NK-92 treated with Interleukin-12 subunit alpha and Interleukin-12 subunit beta, amount 100 ng/mL, for 24 hours (cell line): Measurements from ENCODE around the gene LIMS2.

ENCODE experiments used
- DNase-seq: peaks from one replicate; lab custom pipeline; 2025; lab: John Stamatoyannopoulos, UW

Gene LIMS2

DNA sequence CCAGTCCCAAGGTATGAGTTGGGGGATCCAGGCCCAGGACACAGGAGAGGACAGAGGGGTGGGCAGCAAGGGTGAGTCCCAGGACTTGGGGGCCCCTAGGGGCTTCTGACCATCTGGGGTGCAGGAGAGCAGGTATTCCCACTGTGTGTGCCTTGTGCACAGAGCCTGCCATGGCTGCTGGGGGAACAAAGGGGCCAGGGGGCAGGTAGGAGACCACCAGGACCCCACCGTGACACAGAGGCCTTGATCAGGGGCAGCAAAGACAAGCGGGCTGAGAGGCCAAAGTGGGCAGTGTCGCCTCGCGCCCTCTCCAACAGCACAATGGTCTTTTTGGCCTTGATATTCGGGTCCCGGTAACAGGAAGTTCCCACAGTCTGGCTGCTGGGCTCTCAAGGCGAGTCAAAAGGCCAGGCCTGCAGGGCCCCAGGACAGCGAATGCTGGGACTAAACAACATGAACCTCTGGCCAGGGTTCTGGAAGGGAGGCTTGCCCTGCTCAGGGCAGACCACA, 41.7 kb downstream of the LIMS2 start:
- DNase-seq = no peak

DNA sequence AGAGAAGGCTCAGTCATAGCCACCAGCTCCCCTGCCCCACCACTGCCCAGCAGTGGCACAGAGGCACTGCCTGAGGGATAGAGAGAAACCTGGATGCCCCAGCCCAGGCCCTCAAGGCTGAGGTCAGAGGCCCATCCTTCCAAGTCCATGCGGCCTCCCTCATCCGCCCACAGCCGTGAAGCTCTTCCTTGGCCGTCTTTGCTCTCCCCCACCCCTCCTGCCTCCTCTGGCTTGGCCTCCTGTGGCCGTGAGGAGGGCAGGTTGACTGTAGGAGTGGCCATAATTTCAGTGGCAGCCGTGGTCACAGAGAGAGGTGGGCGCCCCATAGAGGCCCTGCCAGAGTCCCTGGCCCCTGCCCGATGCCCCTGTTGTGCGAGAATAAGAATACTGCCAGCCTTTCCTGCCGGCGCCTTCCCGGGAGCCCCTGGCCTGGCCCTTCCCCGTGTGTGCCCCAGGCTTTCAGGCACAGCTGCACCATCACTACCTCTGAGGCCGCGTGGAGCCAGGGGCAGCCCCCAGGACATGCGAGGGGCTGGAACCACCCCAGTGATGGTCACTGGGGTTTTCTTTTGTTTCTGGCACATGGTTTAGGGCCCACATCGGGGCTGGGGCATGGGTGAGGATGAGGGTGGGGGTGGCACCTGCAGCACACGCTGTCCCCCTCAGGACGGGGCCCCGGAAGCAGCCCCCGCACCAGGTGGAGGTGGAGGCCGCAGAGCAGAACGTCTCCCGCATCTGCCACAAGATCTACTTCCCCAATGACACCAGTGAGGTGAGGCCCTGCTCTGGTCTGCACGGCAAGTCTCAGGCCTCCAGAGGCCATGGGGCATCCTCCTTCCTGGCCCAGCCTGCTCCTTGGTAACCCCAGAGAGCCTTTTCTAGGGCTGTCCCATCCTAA, 42.5 kb downstream of the LIMS2 start:
- DNase-seq = no peak

DNA sequence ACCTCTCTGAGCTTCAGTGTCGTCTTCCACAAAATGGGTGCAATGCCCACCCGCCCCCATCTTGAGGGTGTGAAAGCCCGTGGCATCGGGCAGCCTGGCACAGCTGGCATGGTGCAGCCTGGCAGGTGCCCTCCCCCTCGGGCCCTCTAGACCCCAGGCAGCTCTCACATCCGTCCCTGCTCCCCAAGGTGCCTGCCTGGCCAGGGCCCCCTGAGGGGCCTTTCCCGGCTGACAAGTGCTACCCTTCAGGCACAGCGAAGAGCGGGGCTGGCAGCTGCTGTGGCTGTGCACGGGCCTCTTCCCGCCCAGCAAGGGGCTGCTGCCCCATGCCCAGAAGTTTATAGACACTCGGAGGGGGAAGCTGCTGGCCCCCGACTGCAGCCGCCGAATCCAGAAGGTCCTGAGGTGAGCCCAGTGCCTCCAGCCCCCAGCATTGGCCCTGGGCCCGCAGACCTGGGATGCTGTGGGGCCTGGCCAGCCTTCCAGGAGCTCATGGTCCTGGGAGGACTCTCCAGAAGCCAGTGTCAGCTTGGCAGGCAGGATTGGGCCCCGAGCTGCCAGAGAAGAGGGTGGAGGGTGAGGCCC, 43.2 kb downstream of the LIMS2 start:
- no peak for DNase-seq

DNA sequence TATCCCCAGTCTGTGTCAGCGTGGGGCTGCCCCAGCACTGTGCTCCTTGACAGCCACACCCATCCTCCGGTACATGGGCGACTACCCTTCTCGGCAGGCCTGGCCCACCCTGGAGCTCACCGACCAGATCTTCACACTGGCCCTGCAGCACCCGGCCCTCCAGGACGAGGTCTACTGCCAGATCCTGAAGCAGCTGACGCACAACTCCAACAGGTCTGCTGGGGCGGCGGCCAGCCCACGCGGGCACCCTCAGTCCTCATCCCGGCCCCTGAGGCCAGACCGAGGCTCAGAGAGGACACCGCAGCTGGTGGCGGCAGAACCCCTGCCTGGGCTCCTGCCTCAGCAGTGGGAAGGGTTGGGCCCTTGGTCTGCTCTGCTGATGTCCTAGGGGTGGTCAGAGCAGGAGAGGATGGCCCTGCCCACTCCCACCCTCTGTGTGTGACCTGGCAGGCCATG, 43.8 kb downstream of the LIMS2 start:
- no peak for DNase-seq

DNA sequence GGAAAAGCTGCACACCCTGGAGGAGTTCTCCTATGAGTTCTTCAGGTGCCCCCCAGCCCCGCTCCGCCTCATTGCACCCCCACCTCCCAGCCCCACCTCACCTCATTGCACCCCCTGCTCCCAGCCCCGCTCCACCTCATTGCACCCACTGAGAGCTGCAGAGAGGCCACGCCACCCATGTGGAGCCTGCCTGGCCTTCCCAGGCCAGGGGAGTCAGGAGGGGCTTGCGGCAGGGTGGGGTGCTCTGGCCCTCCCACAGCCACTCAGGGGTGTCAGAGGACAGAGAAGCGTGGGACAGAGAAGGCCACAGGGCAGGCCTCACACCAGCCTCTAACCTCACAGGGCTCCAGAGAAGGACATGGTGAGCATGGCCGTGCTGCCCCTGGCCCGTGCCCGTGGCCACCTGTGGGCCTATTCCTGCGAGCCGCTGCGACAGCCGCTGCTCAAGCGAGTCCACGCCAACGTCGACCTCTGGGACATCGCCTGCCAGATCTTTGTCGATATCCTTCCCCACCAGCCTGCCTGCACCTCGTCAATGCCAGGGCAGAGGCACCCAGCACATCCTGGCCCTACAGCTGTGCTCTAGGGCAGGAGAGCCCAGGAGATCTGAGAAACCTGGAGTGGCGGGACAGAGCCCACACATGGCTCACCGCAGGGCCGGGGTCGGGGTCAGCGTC, 44.3 kb downstream of the LIMS2 start:
- DNase-seq = no peak

DNA sequence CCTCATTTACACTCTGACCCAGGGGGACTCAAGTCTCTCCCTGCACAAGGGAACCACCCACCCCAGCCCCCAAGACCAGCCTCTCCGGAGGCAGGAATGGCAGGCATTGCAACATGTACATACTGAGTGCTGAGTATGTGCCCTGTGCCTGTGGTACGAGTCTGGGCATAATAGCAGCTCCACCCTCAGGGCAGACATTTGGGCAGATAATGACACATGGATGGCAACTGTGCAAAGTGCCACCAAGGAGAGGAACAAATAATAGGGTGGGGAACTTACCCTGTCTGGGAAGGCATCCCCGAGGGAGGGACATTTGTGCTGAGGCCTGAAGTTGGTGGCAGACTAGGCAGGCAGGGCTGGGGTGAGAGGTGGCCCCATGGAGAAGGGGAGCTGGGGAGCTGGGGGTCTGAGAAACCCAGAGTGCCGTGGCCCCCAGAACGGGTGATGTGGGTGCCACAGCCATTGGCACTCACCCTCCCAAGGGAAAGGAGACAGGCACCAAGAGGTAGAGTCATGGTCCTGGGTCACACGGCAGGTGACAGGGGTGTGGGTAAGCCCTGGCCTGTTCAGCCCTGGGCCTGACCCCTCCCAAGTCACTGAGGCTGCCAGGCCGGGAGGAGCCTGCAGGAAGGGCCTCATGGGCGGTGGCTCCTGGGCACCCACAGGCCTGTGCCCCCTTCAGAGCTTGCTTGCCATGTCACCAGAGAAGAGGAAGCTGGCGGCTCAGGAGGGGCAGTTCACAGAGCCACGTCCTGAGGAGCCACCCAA, 45.0 kb downstream of the LIMS2 start:
- no peak for DNase-seq

DNA sequence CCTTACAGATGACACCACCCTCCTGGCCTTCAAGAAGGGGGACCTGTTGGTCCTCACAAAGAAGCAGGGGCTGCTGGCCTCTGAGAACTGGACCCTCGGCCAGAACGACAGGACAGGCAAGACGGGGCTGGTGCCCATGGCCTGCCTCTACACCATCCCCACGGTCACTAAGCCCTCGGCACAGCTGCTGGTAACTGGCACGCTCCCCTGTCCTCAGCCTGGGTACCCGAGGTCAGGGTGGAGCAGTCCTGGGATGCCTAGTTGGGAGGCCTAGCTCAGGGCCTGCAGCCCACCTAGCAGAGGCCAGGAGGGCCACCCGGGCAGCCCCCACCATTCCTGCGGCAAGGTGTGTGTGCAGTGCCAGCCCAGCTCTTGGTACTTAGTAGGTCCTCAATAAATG, 45.7 kb downstream of the LIMS2 start:
- DNase-seq = no peak

DNA sequence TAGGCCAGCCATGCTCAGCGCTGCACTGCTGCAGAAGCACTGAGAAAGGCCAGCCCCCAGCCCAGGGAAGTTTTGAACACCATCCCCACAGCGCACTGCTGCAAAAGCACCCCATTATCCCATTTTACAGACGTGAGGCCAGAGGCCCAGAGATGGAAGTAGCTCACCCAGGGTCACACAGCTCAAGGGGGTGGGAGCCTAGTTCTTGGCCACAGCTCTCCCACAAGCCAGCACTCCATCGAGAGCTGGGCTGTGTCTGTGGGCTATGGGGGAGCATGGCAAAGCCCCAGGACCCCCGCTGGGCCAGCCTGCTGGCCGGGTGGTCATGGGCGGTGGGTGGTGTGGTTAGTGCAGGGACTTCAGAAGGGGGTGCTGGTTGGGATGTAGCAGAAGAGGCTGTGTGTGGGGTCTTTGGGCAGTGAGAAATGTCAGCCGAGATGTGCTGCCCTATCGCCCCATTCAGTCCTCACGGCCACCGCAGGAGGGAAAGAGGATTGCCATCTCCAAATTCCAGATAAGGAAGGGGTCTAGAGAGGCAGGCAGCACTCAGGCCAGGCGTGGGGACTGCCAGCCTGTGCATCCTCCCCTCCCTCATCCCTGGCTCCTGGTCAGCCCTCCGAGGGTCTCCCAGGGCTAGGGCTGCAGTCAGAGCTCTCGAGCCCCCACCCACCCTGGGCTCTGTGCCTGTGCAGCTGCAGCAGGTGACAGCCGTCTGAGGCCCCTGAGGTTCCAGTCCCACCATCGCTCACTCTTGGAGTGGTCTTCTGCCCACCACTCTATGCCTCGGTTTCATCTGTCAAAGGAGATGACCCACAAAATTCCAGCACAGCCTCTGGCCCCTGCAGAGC, 46.3 kb downstream of the LIMS2 start:
- DNase-seq = no peak

DNA sequence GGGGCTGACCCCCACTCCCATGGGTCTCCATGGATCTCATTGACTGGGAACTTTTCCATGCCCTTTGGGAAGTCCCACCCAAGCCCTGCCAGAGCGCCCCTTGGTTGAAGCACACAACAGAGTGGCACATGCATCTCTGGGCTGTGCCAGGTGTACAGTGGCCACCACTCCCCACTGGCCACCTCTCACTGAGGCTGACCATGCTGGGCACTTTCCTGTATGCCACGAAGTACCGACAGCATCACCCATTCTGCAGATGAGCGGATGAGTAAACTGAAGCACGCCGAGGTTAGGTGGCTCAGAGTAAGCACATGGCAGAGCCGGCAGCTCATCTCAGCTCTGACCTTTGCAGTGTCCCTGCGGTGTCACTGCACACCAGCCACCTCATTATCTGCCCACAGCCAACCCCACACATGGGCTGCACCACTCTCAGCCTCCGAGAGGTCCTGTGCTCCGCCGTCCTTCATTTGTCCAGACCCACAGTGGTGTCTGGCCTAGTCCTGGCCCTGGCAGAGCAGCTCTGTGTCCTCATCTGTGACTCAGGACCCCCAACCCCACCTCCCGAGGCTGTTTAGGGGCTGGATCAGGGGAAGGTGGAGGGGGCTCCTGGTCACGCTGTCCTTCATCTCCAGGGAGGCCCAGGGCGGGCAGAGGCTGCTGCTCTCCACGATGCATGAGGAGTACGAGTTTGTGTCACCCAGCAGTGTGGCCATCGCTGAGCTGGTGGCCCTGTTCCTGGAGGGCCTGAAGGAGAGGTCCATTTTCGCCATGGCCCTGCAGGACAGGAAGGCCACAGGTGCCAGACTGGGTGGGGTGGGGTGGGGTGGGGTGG, 47.4 kb downstream of the LIMS2 start:
- no peak for DNase-seq

DNA sequence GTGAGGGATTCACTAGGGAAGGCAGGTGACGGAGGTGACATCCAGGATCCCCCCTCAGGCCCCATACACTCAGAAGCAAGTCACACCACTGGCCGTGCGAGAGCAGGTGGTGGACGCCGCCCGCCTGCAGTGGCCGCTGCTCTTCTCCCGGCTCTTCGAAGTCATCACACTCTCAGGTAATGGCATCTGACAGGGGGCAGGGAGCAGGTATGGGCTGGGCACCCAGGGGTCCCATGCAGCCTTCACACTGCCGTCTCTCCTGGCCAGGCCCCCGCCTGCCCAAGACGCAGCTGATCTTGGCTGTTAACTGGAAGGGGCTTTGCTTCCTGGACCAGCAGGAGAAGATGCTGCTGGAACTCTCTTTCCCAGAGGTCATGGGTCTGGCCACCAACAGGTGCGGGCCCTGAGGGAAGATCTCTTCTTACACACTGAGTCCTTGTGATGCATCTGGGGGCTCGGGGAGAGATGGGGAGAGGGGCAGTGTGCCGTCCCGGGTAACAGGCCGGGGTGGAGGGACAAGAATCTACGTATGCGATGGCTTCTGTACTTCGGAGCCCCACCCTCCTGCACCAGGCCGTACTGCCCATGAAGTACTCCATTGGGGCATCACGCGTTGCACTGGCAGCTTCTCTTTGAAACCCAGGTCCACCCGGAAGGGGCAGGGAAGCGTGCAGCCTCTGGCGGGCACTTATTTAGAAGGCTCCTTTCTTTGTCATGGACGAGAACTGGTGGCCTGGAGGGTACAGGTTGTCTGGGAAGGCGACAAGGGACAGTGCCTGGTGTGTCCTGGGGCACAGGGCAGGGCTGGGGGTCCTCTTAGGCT, 48.2 kb downstream of the LIMS2 start:
- no peak for DNase-seq

DNA sequence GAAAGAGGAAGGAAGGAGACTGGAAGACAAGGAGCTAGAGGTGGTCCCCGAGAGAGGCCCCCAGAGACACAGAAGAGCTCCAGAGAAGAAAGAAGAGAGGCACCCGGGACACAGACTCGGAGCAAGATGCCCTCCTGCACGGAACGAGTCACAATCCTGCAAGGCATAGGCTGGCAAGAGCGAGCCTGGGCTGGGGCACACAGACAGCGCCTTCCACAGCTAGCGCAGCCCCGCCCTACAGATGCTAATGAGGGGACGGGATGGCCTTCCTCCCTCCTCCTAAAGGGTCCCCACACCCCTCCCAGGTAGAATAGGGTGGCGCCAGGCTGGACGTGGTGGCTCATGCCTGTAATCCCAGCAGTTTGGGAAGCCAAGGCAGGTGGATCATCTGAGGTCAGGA, 49.2 kb downstream of the LIMS2 start:
- no peak for DNase-seq

DNA sequence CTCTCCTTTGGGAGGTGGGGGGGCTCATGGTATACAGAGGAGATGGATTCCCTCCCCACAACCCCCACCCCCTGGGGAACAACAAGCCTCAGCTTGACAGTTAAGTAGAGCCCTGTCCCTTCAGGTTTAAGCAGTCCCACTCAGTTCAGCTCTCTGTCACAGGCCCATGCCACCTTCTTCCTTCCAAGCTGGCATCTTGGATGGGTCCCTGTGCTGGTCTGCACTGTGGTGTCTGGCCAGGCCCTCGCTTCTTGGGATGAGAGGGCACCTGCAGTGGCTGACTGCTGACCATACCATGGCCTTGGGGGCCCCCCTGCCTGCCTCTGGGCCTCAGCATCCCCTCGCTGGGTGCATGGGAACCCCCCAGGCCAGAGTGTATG, 49.8 kb downstream of the LIMS2 start:
- DNase-seq = no peak

DNA sequence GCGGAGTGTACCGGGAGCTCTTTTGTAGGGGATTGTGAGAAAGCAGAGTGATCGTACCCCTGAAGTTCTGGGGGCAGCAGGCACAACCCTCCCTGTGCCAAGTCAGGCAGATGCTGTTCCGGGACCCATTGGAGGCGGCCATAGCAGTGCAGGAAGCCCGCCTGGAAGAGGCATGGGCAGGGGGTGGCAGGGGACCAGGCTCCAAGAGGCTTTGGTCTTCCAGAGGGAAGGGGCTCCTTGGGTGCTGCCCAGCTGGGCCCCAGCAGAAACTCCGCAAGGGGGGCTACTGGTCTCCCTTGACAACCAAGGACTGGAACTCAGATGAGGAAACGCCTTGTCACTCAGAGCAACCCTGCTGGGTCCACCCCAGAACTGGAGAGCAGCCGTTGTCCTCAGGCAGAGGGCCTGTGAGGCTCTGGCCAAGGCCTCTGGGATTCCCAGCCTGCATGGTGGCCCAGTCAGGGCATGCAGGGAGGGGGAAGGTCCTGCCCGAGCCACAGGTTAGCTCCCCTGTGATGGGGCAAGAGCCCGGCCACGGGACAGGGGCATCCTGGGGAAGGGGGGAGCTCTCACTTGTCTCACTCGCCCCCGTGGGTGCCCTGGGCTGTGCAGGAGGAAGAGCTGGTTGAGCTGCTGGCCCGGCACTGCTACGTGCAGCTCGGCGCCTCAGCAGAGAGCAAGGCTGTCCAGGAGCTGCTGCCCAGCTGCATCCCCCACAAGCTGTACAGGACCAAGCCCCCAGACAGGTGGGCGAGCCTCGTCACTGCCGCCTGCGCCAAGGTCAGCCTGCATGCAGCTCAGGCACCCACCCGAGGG, 50.4 kb downstream of the LIMS2 start:
- no peak for DNase-seq

DNA sequence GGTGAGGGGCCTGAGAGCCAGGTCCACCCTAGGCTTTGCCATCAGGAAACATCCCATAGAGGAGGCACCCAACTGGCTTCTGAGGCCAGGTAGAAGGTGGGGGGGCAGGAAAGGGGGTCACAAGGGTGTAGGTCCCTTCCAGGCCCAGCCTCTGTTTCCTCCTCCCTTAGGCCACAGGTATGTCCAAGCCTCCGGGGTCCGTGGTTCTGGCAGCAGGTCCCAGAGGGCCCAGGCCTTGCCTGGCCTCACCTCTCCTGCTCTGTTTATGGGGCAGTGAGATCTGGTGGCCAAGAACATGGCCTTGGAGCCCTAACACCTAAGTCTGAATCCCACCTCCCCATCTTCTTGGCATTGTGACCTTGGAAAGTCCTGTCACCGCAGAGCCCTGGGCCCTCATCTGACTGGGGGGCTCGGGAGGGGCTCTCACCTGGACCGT, 51.0 kb downstream of the LIMS2 start:
- no peak for DNase-seq

DNA sequence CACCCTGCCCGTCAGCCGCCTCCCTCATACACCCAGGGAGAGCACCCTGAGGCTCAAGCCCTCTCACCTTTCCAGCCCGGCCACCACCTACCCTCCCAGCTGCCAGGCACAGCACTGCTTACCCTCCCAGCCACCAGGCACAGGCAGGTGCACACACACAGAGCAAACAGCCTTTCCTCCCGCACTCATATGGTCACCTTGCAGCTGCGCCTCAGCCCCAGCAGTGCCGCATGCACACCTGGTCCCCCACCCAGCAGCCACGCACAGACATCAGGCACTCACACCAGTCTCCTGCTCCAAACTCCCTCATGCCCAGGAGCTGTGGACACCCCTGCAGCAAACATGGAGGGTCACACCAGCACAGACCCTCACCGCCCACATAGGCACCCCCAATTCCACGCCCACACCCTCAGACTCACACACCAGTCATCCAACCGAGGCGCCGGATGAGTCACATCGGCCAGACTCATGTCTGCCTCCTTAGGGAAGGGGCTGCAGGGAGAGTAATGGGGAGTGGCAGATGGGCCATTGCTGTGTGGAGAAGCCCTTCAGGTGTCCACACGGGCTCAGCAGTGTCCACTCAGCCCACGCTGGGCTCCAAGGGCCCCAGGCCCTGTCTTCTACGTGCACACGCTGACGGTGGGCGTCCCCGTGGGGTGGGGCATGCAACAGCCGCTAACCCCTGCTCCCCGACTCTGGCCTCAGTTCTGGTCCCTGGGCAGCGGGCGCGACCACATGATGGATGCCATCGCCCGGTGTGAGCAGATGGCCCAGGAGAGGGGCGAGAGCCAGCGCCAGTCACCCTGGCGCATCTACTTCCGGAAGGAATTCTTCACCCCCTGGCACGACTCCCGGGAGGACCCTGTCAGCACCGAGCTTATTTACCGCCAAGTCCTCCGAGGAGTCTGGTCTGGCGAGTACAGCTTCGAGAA, 51.7 kb downstream of the LIMS2 start:
- no peak for DNase-seq

DNA sequence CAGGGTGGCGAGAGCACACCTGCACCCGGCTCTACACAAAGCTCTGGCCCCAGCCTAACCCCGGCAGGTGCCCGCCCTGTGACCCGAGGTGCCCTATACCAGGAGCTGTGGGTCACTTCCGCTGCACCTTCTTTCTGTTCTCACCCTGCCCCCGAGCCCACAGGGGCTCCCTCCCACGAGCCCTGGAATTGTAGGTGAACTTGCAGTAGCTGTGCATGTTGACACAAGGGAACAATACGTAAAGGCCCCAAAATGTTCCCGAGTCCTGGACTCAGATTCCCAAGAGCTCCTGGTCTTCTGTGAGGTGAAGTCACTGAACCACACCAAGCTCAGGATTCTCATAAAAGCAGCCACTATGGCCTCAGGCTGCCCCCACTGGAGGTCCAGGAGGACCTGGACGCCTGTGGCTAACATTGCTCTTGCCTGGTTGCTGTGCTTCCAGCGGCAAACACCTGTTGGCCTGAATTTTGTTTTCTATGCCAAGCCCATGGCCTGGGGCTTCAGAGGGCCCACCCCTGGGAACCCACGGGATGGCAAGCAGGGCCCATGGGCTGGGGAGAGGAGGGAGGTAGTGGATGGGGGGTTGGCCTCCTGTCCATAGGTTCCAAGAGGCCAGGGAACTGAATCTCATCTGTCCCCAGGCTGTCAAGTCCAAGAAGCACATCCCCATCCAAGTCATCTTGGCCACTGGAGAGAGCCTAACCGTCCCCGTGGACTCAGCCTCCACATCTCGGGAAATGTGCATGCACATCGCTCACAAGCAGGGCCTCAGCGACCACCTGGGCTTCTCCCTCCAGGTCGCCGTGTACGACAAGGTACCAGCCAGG, 52.6 kb downstream of the LIMS2 start:
- no peak for DNase-seq
